GM19328 (cell line): ENCODE measurements around the gene RPL3.

Source experiments
- ATAC-seq: cut with Tn5 transposase; IDR thresholded peaks from one replicate; pipeline ENCODE4 v1.9.1; 2021; ENCODE audit warnings: mild to moderate bottlenecking, moderate library complexity; ENCODE audit not compliant: unreplicated experiment

The RPL3 gene

GRCh38 chr22:39265143-39265886, 54.1 kb downstream of the RPL3 start:
- ATAC-seq = no peak

- no peak for ATAC-seq
These were observed 54.9 kb downstream of the RPL3 start for GRCh38 chr22:39264349-39265038.

DNA sequence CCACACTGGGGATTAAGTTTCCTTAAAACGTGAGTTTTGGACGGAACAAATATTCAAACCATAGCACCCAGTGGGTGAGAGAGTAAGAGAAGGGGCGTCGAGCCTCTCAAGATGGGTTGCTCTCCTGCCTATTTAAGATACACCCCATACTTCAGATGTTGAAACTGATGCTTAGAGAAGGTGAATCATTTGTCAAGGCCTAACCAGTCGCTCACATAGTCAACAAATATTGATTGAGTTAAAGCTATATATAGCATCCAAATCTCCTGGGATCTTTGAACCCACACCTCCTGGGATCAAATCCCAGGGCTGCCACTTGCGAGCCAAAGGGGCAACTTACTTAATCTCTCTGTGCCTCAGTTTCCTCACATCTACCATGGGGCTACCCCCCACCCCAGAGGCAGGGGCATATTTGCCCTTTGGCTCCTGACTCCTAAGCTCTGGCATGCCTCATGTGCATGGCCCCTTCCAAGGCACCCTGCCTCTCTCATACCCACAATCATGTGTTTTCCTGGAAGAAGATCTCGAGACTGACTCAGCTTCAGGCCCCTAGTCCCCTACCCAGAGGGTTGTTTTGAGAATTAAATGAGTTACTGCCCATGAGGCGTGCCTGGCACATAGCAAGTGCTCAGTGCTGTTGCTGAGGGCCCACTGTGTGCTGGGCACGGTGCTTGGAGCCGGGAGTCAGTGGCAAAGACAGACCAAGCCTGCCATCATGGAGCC, 55.6 kb downstream of the RPL3 start:
- no peak for ATAC-seq
